Measurements from ENCODE around the gene UBASH3B.

UBASH3B gene

DNA sequence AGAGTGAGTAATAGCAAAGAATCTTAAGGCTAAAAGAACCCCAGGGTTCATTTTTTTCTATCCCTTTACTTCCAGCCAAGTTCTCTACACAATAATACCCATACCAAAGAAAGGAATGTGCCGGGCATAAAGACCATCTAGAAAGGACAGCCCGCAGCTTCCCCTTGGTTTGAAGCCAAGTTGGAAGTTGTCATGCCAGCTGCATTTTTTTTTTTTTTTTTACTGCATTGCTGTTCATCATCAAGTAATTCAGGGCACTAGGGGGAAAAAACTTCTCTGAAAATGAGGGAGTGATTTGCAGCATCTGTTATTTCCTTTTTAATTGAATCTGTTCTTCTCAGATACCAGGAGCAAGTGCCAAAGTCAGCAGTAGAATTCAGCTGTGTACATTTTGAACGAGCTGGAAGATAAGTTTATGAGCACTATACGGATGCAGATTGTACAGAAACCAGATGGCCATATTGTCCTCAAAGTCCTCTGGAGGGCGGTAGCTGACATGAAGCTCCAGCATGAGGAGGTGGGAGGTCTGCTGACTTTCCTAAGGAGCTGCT is 56.4 kb downstream of the UBASH3B start:
- H3K27me3 ChIP-seq, result peaks cover 12% of the 10 kb centered on the region
- no peaks in the 10 kb centered on the region for H3K36me3 ChIP-seq
- H3K4me1 ChIP-seq, result no peaks in the 10 kb centered on the region
- no peak for DNase-seq
- TF ChIP-seq, protein P1, sequence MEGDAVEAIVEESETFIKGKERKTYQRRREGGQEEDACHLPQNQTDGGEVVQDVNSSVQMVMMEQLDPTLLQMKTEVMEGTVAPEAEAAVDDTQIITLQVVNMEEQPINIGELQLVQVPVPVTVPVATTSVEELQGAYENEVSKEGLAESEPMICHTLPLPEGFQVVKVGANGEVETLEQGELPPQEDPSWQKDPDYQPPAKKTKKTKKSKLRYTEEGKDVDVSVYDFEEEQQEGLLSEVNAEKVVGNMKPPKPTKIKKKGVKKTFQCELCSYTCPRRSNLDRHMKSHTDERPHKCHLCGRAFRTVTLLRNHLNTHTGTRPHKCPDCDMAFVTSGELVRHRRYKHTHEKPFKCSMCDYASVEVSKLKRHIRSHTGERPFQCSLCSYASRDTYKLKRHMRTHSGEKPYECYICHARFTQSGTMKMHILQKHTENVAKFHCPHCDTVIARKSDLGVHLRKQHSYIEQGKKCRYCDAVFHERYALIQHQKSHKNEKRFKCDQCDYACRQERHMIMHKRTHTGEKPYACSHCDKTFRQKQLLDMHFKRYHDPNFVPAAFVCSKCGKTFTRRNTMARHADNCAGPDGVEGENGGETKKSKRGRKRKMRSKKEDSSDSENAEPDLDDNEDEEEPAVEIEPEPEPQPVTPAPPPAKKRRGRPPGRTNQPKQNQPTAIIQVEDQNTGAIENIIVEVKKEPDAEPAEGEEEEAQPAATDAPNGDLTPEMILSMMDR (IDR thresholded peaks at IDR 0.05; ENCODE audit: low read depth, low read length), result no peak
- H3K4me3 ChIP-seq (ENCODE audit: low read depth, low read length), result no peak overlapping the region
- no peaks in the 10 kb centered on the region for H3K9me3 ChIP-seq

DNA sequence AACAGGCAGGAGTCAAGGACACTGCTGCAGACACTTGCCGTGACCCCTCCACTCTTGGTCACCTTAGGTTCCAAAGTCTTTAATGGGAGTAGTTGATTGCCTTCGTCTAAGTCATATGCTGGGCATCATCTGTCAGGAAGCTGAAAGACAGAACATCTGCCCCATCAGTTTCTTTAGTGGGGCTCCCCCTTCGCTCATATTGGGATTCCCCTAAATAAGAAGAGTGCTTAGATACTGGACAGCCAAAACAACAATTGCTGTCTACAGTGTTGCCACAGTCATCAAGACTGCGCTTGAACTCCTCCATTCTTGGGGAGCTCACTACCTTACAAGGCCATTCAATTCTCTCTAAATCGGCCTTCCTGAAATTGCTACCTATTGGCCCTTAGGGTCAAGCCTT is 58.5 kb downstream of the UBASH3B start:
- no peak for DNase-seq
- TF ChIP-seq, protein P1 (IDR thresholded peaks at IDR 0.05; ENCODE audit: low read depth, low read length), result no peak
- Histone ChIP-seq H3K27me3 (peaks cover 12% of the 10 kb centered on the region), H3K36me3 (no peaks in the 10 kb centered on the region), H3K4me1 (no peaks in the 10 kb centered on the region), H3K9me3 (no peaks in the 10 kb centered on the region), H3K4me3 (ENCODE audit: low read depth, low read length) (no peak overlapping the region)

DNA sequence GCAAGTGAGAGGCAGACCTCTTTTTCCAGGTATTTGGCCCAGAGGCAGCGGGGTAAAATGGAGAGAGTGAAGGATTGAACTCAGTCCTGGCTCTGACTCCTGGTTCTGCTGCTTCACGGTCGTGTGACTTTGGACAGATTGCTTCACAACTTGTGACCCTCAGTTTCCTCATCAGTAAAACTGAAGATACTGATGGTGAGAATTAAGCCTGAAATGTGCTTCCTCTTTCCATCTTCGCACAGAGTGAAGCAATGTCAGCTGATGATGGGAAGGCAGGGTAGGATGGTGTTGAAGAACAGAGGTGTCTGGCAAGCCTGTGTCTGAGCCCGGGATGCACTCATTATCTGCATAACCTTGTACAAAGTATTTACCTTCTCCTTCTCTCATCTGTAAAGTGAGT is 59.0 kb downstream of the UBASH3B start:
- TF ChIP-seq, protein P1 (IDR thresholded peaks at IDR 0.05; ENCODE audit: low read depth, low read length), result no peak
- Histone ChIP-seq H3K4me1 (no peaks in the 10 kb centered on the region), H3K27me3 (peaks cover 12% of the 10 kb centered on the region), H3K4me3 (ENCODE audit: low read depth, low read length) (no peak overlapping the region), H3K36me3 (no peaks in the 10 kb centered on the region), H3K9me3 (no peaks in the 10 kb centered on the region)
- no peak for DNase-seq

DNA sequence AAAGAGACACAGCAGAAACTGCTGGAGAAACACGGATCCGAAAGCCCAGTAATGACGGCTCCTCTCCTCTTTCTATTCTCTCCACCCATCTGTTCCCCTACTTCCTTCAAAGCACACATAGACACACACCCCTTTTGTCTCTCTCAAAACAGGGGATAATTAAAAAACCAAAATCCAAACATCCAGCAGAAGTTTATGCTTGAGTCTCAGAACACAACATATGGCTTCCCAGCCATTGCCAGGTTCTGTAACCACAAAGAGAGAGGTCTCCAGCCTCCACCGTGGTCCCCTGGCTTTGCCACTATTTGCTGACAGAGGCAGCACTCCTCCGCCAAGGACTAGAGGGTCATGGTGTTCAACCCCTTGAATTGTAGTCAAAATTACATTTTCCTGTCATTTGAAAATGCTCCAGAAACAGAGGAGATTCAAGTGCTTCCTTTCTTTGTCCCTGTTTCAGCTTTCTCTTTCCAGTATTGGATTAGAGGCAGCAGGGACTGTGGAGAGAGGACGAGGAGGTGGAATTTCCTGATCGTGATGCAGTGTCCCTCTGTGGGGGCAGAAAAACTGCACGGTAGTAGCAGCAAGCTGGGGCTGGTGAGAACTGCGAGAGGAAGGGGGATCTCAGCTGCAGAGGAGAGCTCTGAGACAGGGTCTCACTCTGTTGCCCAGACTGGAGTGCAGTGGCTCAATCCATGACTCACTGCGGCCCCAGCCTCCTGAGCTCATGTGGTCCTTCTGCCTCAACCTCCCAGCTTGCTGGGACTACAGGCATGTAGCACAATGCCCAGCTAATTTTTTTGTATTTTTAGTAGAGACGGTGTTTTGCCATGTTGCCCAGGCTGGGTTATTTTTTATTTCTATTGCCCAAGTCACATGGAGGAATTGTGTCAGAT is 60.3 kb downstream of the UBASH3B start:
- Histone ChIP-seq H3K4me1 (no peaks in the 10 kb centered on the region), H3K9me3 (no peaks in the 10 kb centered on the region), H3K36me3 (no peaks in the 10 kb centered on the region), H3K27me3 (peaks cover 12% of the 10 kb centered on the region), H3K4me3 (ENCODE audit: low read depth, low read length) (no peak overlapping the region)
- TF ChIP-seq, protein P1 (IDR thresholded peaks at IDR 0.05; ENCODE audit: low read depth, low read length), result no peak
- no peak for DNase-seq

DNA sequence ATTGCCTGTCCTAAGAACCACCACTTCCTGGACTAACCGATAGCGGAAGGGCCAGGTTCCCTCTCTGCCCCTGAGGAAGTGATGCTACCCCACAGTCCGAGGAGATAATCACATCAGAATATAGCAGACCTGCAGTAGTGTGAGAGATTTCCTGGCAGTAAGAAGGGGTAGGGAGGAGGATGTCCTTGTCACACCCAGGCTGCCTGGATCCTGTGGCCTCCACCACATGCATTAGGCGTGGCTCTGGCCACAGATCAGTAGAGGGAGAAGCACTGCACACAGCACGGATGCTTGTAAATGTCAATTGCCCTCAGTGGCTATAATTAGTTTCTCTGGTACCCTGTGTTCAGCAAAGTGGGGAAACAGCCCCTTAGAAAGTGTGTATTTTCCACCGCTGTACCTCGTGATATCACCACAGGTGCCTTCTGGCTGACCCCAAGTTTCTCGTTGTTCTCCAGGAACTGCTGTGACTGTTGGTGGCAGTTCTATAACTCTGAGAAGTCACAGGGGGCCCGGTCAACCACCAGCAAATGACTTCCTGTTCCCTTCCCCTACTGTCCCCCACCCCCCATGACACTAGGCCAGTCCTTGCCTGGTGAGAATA is 61.8 kb downstream of the UBASH3B start:
- TF ChIP-seq, protein P1 (IDR thresholded peaks at IDR 0.05; ENCODE audit: low read depth, low read length), result no peak
- DNase-seq, result no peak

More for the DNA sequence above, 61.8 kb downstream of the UBASH3B start:
- Histone ChIP-seq H3K4me3 (ENCODE audit: low read depth, low read length) (no peak overlapping the region), H3K36me3 (no peaks in the 10 kb centered on the region), H3K9me3 (no peaks in the 10 kb centered on the region), H3K27me3 (peaks cover 12% of the 10 kb centered on the region), H3K4me1 (no peaks in the 10 kb centered on the region)

All from BE2C (cell line).